ENCODE data around the gene PDE5A. TPM values are rescaled to one million over a fixed set of nuclear protein-coding genes. Genes with fewer than 3 reads are reported as not detected.

The PDE5A gene
- total and polyA plus RNA-seq, 2 donors (not counting 3 experiments of a cell fraction or from before 2014, with no cell fraction given): 0.73 to 2.3 TPM

DNA sequence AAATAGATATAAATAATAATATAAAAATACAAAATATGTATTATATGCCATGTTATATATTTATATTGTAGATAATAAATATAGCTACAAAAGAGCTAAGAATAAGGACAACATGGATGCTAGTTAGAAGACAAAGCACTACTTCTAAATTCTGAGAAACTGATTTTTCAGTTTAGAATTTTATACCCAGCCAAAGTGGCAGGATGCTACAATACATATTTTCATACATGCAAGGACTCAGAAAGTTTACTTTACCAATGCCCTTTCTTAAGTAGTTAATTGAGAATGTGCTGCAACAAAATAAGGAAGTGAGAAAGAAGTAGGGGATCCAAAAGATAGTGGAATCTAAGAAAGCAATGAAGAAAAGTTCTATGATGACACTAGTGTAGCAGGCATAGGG, 64.5 kb downstream of the PDE5A start:
- intact Hi-C loops (cut with micrococcal nuclease): no loop called here
- TF ChIP-seq FOS (IDR thresholded peaks at IDR 0.05; ENCODE audit: borderline replicate concordance, insufficient read depth, low read length) (no peak), GATA2 (IDR thresholded peaks at IDR 0.05; ENCODE audit: insufficient read depth, insufficient read length, low read depth, low read length) (no peak), MYC (IDR thresholded peaks at IDR 0.05; ENCODE audit: low read depth, low read length) (no peak), EZH2 (IDR thresholded peaks at IDR 0.05; ENCODE audit: borderline replicate concordance, low read depth, low read length, severe bottlenecking) (no peak), JUN (IDR thresholded peaks at IDR 0.05; ENCODE audit: borderline replicate concordance, insufficient read depth, insufficient read length, low read depth) (no peak), POLR2AphosphoS5 (IDR thresholded peaks at IDR 0.05; ENCODE audit: insufficient read depth, low read depth, low read length) (no peak), POLR2A (IDR thresholded peaks at IDR 0.05; ENCODE audit: low read depth, low read length) (no peak)
- TF ChIP-seq, protein P1, sequence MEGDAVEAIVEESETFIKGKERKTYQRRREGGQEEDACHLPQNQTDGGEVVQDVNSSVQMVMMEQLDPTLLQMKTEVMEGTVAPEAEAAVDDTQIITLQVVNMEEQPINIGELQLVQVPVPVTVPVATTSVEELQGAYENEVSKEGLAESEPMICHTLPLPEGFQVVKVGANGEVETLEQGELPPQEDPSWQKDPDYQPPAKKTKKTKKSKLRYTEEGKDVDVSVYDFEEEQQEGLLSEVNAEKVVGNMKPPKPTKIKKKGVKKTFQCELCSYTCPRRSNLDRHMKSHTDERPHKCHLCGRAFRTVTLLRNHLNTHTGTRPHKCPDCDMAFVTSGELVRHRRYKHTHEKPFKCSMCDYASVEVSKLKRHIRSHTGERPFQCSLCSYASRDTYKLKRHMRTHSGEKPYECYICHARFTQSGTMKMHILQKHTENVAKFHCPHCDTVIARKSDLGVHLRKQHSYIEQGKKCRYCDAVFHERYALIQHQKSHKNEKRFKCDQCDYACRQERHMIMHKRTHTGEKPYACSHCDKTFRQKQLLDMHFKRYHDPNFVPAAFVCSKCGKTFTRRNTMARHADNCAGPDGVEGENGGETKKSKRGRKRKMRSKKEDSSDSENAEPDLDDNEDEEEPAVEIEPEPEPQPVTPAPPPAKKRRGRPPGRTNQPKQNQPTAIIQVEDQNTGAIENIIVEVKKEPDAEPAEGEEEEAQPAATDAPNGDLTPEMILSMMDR (IDR thresholded peaks at IDR 0.05; ENCODE audit: extremely low read depth in 1 of 2, insufficient read depth in 1 of 2, low read depth in 1 of 2, low read length in 2 of 2): no peak
- TF ChIP-seq, protein P2, sequence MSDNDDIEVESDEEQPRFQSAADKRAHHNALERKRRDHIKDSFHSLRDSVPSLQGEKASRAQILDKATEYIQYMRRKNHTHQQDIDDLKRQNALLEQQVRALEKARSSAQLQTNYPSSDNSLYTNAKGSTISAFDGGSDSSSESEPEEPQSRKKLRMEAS (IDR thresholded peaks at IDR 0.05; ENCODE audit: insufficient read depth, insufficient read length): no peak
- Histone ChIP-seq H3K27ac (ENCODE audit: insufficient read depth, low read depth, low read length) (no peak overlapping the region), H2AFZ (ENCODE audit: low read depth, low read length) (no peak overlapping the region), H3K9me3 (replicated peaks; ENCODE audit: control insufficient read depth, insufficient read depth, low read length) (peaks cover 4% of the 10 kb centered on the region), H3K4me2 (ENCODE audit: insufficient read depth, low read length) (no peak overlapping the region), H3K9ac (replicated peaks; ENCODE audit: extremely low read depth, insufficient read depth, low read length) (no peak overlapping the region), H3K9me1 (replicated peaks; ENCODE audit: control insufficient read depth, extremely low read depth, insufficient read depth, low read length) (no peaks in the 10 kb centered on the region), H3K4me1 (ENCODE audit: control insufficient read depth, extremely low read depth, insufficient read depth, low read length) (no peaks in the 10 kb centered on the region), H4K20me1 (replicated peaks; ENCODE audit: control insufficient read depth, extremely low read depth, insufficient read depth, low read length) (no peaks in the 10 kb centered on the region), H3K27me3 (ENCODE audit: control insufficient read depth in 2 of 2, insufficient read depth in 2 of 2, low read length in 2 of 2) (no peaks in the 10 kb centered on the region), H3K79me2 (ENCODE audit: control insufficient read depth, insufficient read depth, low read length) (no peaks in the 10 kb centered on the region), H3K4me3 (replicated peaks in 1 of 3; ENCODE audit: insufficient read depth in 1 of 3, low read depth in 1 of 3, low read length in 3 of 3) (no peak overlapping the region), H3K36me3 (ENCODE audit: control insufficient read depth in 2 of 2, extremely low read depth in 1 of 2, insufficient read depth in 2 of 2, low read length in 2 of 2) (no peaks in the 10 kb centered on the region)
- FAIRE-seq (no peak), DNase-seq (ENCODE audit: low read depth, low spot score) (no peak)
- ChIA-PET POLR2A (no interaction called here), CTCF (interaction anchor here (0.9 to 1.7 kb wide), 2 partner anchors 11 to 71 kb away, joined by 3 to 4 read pairs; no protein-coding TSS in a partner anchor)
- dilution Hi-C loops (cut with MboI; ENCODE audit: extremely low pct_ligation_motif_present, low sequenced_read_pairs): no loop called here
- no TSS peak for BruUV-seq (replicated peaks)
